K562 (cell line): ENCODE measurements around the gene NEK4. TPM values are rescaled to one million over a fixed set of nuclear protein-coding genes. Genes with fewer than 3 reads are reported as not detected.

Experiments used
- ATAC-seq: fragments of 200-7000 bp; cut with Tn5 transposase; 3 replicates; pipeline ENCODE4 v1.9.1; 2020; ENCODE audit warnings: moderate library complexity
- BruUV-seq: library from RNA; stranded (reverse); fragments of 400-500 nt; replicated peaks from 2 replicates; lab custom pipeline; 2021; lab: Mats Ljungman, UMichigan
- CTCF ChIA-PET: fragments of 300-600 bp; formaldehyde crosslinking; extraction: SDS; loops from one replicate; lab custom pipeline; 2021; ENCODE audit warnings: low intra/inter-chr PET ratio; lab: Yijun Ruan, JAX
- POLR2A ChIA-PET: fragments of 300-600, 350-650 bp; sonication (Branson Sonifier 250); formaldehyde crosslinking; extraction: SDS; loops from one replicate; lab custom pipeline; 2021; ENCODE audit warnings: antibody characterized with exemption, inconsistent platforms; lab: Yijun Ruan, JAX
- DNase-seq, 4 experiments: peaks; one replicate each; pipeline versions ENCODE4 v3.0.0 to v3.0.0-alpha.2; 2011 to 2018; ENCODE audit warnings: low spot score in 3 of 4, mixed read lengths in 3 of 4; ENCODE audit errors: extremely low read depth in 1 of 4
- FAIRE-seq: peaks from 2 replicates; lab custom pipeline; 2011; peaks lifted over from hg19 to GRCh38; lab: Jason Lieb, UNC
- H2AFZ ChIP-seq: 2 replicates; pipeline ENCODE4 v1.6.0; 2011; ENCODE audit warnings: low read depth, low read length, control low read depth, inconsistent platforms
- H3K27ac ChIP-seq: fragments of 200-600 bp; 3 replicates; pipeline ENCODE4 v1.8.0; 2011; ENCODE audit warnings: low read depth, mild to moderate bottlenecking, control low read depth, inconsistent platforms, low read length, moderate library complexity, mixed read lengths; ENCODE audit errors: extremely low read depth
- H3K27me3 ChIP-seq, 2 experiments: fragments of 300-600 bp in 1 of 2; 2 replicates in 1 of 2; 3 replicates in 1 of 2; pipeline versions ENCODE4 v1.6.0 to v1.8.0; 2011; ENCODE audit warnings: inconsistent platforms in 2 of 2, low read length in 2 of 2, mild to moderate bottlenecking in 1 of 2, mixed read lengths in 1 of 2, moderate library complexity in 1 of 2; ENCODE audit not compliant: control insufficient read depth in 2 of 2, insufficient read depth in 2 of 2
- H3K36me3 ChIP-seq: fragments of 300-600 bp; 3 replicates; pipeline ENCODE4 v1.8.0; 2011; ENCODE audit warnings: mild to moderate bottlenecking, low read length, inconsistent platforms; ENCODE audit not compliant: control insufficient read depth, insufficient read depth
- H3K4me1 ChIP-seq, 2 experiments: fragments of 200-600 bp in 1 of 2; replicated peaks in 1 of 2; 2 replicates in 1 of 2; 3 replicates in 1 of 2; pipeline versions ENCODE4 v1.5.1 to v1.8.0; 2011; ENCODE audit warnings: inconsistent platforms in 2 of 2, low read length in 2 of 2, mild to moderate bottlenecking in 1 of 2, mixed read lengths in 1 of 2, moderate library complexity in 1 of 2; ENCODE audit not compliant: control insufficient read depth in 2 of 2, insufficient read depth in 2 of 2
- H3K4me2 ChIP-seq: 2 replicates; pipeline ENCODE4 v1.6.1; 2011; ENCODE audit warnings: low read length, control low read depth, inconsistent platforms, mixed read lengths; ENCODE audit not compliant: insufficient read depth
- H3K4me3 ChIP-seq: fragments of 200-600 bp; sonication (generic), shearing (Covaris generic); 2 replicates; pipeline ENCODE4 v1.5.1; 2016; ENCODE audit warnings: control low read depth, inconsistent platforms
- H3K79me2 ChIP-seq: fragments of 200-600 bp; 3 replicates; pipeline ENCODE4 v1.8.0; 2011; ENCODE audit warnings: low read length, inconsistent platforms; ENCODE audit not compliant: control insufficient read depth, insufficient read depth
- H3K9ac ChIP-seq, 2 experiments: 2 replicates each; pipeline versions ENCODE4 v1.6.0 to v1.6.1; 2011; ENCODE audit warnings: low read depth in 2 of 2, low read length in 2 of 2, control low read depth in 1 of 2, inconsistent platforms in 1 of 2, mild to moderate bottlenecking in 1 of 2, mixed read lengths in 1 of 2; ENCODE audit not compliant: insufficient read depth in 1 of 2
- H3K9me1 ChIP-seq: one replicate; pipeline ENCODE4 v1.6.0; 2011; ENCODE audit warnings: inconsistent platforms, mild to moderate bottlenecking, low read length, moderate library complexity; ENCODE audit not compliant: control insufficient read depth, insufficient read depth
- H3K9me3 ChIP-seq: replicated peaks from 2 replicates; pipeline ENCODE4 v1.5.1; 2011; ENCODE audit warnings: low read depth, low read length, inconsistent platforms; ENCODE audit not compliant: control insufficient read depth, insufficient read depth
- H4K20me1 ChIP-seq: replicated peaks from 2 replicates; pipeline ENCODE4 v1.6.1; 2011; ENCODE audit warnings: low read length, inconsistent platforms, mixed read lengths; ENCODE audit not compliant: control insufficient read depth, insufficient read depth
- MCM5 ChIP-seq: fragments of 450-650 bp; IDR thresholded peaks from 2 replicates; pipeline ENCODE4 v1.6.1; 2016; ENCODE audit warnings: low read depth
- MXI1 ChIP-seq: IDR thresholded peaks from 2 replicates; pipeline ENCODE4 v1.6.1; 2011; ENCODE audit warnings: low read depth, mild to moderate bottlenecking, improper control_type of control experiment, low read length
- ZBTB26 ChIP-seq: fragments of 450-650 bp; formaldehyde crosslinking; IDR thresholded peaks from 2 replicates; pipeline ENCODE4 v1.4.0; 2022; ENCODE audit warnings: missing genetic modification characterization
- ZKSCAN1 ChIP-seq: fragments of 150-350 bp; IDR thresholded peaks from 2 replicates; pipeline ENCODE4 v1.6.1; 2016; ENCODE audit warnings: low read depth, low read length
- ZNF134 ChIP-seq: fragments of 250-450 bp; sonication (Bioruptor Pico); conservative IDR thresholded peaks from 2 replicates; pipeline ENCODE4 v1.4.0; 2020
- ZNF146 ChIP-seq: IDR thresholded peaks from one replicate; pipeline ENCODE4 v1.6.1; 2018; ENCODE audit warnings: missing compliant biosample characterization; ENCODE audit not compliant: unreplicated experiment
- ZNF75A ChIP-seq: fragments of 450-650 bp; formaldehyde crosslinking; IDR thresholded peaks from 2 replicates; pipeline ENCODE4 v1.4.0; 2020; ENCODE audit warnings: mild to moderate bottlenecking
- ZZZ3 ChIP-seq: fragments of 450-650 bp; IDR thresholded peaks from 2 replicates; pipeline ENCODE4 v1.6.1; 2016; ENCODE audit warnings: antibody characterized with exemption, mild to moderate bottlenecking, moderate library complexity
- WGBS: fragments of 100-300 bp; shearing (Covaris generic); methylation state at CpG from one replicate; pipeline ENCODE4 v1.1.6; 2016; ENCODE audit warnings: low coverage, mixed read lengths; ENCODE audit not compliant: insufficient coverage; ENCODE audit errors: missing lambda C conversion rate; 5-methylcytosine and 5-hydroxymethylcytosine counted together
- in situ Hi-C: fragments of 300-500 bp; cut with MboI; formaldehyde crosslinking; loops from 4 replicates; pipeline ENCODE4 v1.15.0; 2018; ENCODE audit warnings: inconsistent platforms, mixed read lengths
- intact Hi-C: fragments of 100-400 bp; cut with micrococcal nuclease; formaldehyde crosslinking; loops from 2 replicates; pipeline ENCODE4 v1.14.2; 2022
- polyA plus RNA-seq, 8 experiments: library from polyadenylated mRNA; depleted of rRNA in 4 of 8; stranded (reverse) in 5 of 8; unstranded in 3 of 8; fragments of >200 nt; fragmentation: Nextera tagmentation in 2 of 8; fragmentation: Illumina TruSeq in 1 of 8; extraction: Ambion mirVana in 2 of 8; extraction: Trizol in 1 of 8; gene quantifications; 2 replicates each; pipeline versions ENCODE4 v1.2.1 to v1.2.3, GENCODE V29; 2011 to 2014; ENCODE audit warnings: inconsistent platforms in 1 of 8, missing spikeins in 1 of 8
- total RNA-seq, 7 experiments: library from RNA; depleted of rRNA in 6 of 7; stranded (reverse); fragments of >200 nt in 6 of 7; fragmentation: Illumina TruSeq in 2 of 7; extraction: Trizol in 2 of 7; gene quantifications; 2 replicates each; pipeline versions ENCODE4 v1.2.1 to v1.2.3, GENCODE V29; 2011 to 2021; ENCODE audit warnings: low replicate concordance in 1 of 7
- TF ChIP-seq, protein P1 (sequence below): sonication (generic); formaldehyde crosslinking; IDR thresholded peaks from 2 replicates; pipeline ENCODE4 v1.8.1; 2023; ENCODE audit warnings: mild to moderate bottlenecking, missing genetic modification reagents
- TF ChIP-seq, protein P2 (sequence below): sonication (generic); formaldehyde crosslinking; IDR thresholded peaks from 2 replicates; pipeline ENCODE4 v1.8.1; 2023; ENCODE audit warnings: mild to moderate bottlenecking, missing genetic modification reagents

NEK4 gene
- total and polyA plus RNA-seq, 9 of the 15 experiments (the other 6 are each of a cell fraction or from before 2014, with no cell fraction given): 5.8 to 23.1 (median 16.6) TPM

DNA sequence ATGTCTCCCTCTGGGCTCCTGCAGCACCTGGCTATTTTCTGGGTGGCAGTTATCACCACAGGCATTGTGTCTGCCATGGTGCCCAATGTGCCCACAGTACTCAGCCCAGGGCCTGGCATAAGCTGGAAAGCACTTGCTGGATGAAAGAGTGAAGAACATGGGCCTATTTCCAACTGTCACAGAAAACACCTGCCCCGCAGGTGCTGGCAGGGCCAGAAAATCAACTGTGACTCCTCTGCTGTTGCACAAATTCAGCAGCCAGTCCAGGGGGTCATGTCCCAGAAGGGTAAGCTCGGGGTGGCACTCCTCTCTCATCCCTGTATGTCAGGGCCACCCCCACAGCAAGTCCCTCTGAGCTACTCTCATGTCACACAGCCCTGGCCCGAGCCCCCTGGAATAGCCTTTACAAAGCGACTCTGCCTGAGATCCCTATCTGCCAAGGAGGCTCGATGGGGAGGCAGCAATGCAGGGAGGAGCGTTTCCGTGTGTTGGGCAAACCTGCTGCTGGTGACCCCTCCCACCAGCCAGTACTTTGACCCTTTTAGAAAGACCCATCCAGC lies 40.8 kb upstream of the NEK4 start:
- Histone ChIP-seq H2AFZ (no peak overlapping the region), H3K9me1 (no peaks in the 10 kb centered on the region), H3K79me2 (no peaks in the 10 kb centered on the region), H3K4me1 (no peaks in the 10 kb centered on the region), H3K36me3 (no peaks in the 10 kb centered on the region), H3K27me3 (peaks cover 0 to 38% of the 10 kb centered on the region in 2 experiments; a peak in 3 of 5 replicates), H3K9ac (no peak overlapping the region), H4K20me1 (no peaks in the 10 kb centered on the region), H3K4me2 (no peak overlapping the region), H3K27ac (no peak overlapping the region), H3K4me3 (no peak overlapping the region), H3K9me3 (no peaks in the 10 kb centered on the region)
- CTCF ChIA-PET: no interaction called here
- no TSS peak for BruUV-seq
- intact Hi-C loops (no loop called here), in situ Hi-C loops (no loop called here)
- 3% methylated on average over 6 of the region's 7 CpGs for WGBS
- POLR2A ChIA-PET: interaction anchor here (0.6 kb wide), 1 partner anchor 15 kb away, joined by 3 read pairs; no protein-coding TSS in a partner anchor
- FAIRE-seq (no peak), ATAC-seq (no peak), DNase-seq (no peak)
- TF ChIP-seq, protein P1, sequence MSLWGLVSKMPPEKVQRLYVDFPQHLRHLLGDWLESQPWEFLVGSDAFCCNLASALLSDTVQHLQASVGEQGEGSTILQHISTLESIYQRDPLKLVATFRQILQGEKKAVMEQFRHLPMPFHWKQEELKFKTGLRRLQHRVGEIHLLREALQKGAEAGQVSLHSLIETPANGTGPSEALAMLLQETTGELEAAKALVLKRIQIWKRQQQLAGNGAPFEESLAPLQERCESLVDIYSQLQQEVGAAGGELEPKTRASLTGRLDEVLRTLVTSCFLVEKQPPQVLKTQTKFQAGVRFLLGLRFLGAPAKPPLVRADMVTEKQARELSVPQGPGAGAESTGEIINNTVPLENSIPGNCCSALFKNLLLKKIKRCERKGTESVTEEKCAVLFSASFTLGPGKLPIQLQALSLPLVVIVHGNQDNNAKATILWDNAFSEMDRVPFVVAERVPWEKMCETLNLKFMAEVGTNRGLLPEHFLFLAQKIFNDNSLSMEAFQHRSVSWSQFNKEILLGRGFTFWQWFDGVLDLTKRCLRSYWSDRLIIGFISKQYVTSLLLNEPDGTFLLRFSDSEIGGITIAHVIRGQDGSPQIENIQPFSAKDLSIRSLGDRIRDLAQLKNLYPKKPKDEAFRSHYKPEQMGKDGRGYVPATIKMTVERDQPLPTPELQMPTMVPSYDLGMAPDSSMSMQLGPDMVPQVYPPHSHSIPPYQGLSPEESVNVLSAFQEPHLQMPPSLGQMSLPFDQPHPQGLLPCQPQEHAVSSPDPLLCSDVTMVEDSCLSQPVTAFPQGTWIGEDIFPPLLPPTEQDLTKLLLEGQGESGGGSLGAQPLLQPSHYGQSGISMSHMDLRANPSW (CRISPR knock-in tag): no peak
- TF ChIP-seq, protein P2, sequence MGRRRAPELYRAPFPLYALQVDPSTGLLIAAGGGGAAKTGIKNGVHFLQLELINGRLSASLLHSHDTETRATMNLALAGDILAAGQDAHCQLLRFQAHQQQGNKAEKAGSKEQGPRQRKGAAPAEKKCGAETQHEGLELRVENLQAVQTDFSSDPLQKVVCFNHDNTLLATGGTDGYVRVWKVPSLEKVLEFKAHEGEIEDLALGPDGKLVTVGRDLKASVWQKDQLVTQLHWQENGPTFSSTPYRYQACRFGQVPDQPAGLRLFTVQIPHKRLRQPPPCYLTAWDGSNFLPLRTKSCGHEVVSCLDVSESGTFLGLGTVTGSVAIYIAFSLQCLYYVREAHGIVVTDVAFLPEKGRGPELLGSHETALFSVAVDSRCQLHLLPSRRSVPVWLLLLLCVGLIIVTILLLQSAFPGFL (CRISPR knock-in tag): no peak
- TF ChIP-seq ZKSCAN1 (no peak), ZZZ3 (no peak), ZBTB26 (no peak), MXI1 (no peak), ZNF146 (CRISPR knock-in tag) (no peak), ZNF75A (CRISPR knock-in tag) (no peak), MCM5 (no peak), ZNF134 (CRISPR knock-in tag) (no peak)
